Measurements from ENCODE around the gene HOXA6. TPM values are rescaled to one million over a fixed set of nuclear protein-coding genes. Genes with fewer than 3 reads are reported as not detected.

Gene HOXA6
- total RNA-seq, 2 donors from 2014 or later, result 10.9 to 29.6 TPM

GRCh38 chr7:27170426-27171324 lies 23.1 kb upstream of the HOXA6 start:
- H3K4me3 ChIP-seq, result peak overlapping the region; percentile 57
- no peak for TF ChIP-seq CTCF (IDR thresholded peaks at IDR 0.05)
- DNase-seq, result no peak
- H3K4me1 ChIP-seq, result no peaks in the 10 kb centered on the region
- intact Hi-C loops (cut with DNase I), result no loop called here
- no peaks in the 10 kb centered on the region for H3K9me3 ChIP-seq
- peaks cover 17% of the 10 kb centered on the region for H3K27me3 ChIP-seq
- peak overlapping the region; percentile 94 for H3K27ac ChIP-seq
- peak overlapping the region; percentile 91 to 98 for H3K9ac ChIP-seq (ENCODE audit: low read depth in 2 of 2, low read length in 2 of 2)
- no peaks in the 10 kb centered on the region for H3K36me3 ChIP-seq

GRCh38 chr7:27169658-27170425 lies 22.3 kb upstream of the HOXA6 start:
- H3K4me3 ChIP-seq, result peak overlapping the region; percentile 57
- no peaks in the 10 kb centered on the region for H3K4me1 ChIP-seq
- no peak for TF ChIP-seq CTCF (IDR thresholded peaks at IDR 0.05)
- no peak for DNase-seq
- peaks cover 17% of the 10 kb centered on the region for H3K27me3 ChIP-seq
- H3K9ac ChIP-seq (ENCODE audit: low read depth in 2 of 2, low read length in 2 of 2), result peak overlapping the region; percentile 91 to 98
- intact Hi-C loops (cut with DNase I), result loop anchor here (5.0 kb wide), 1 partner anchor 1313 kb away; no protein-coding TSS in a partner anchor
- H3K27ac ChIP-seq, result peak overlapping the region; percentile 94
- H3K36me3 ChIP-seq, result no peaks in the 10 kb centered on the region
- H3K9me3 ChIP-seq, result no peaks in the 10 kb centered on the region

DNA sequence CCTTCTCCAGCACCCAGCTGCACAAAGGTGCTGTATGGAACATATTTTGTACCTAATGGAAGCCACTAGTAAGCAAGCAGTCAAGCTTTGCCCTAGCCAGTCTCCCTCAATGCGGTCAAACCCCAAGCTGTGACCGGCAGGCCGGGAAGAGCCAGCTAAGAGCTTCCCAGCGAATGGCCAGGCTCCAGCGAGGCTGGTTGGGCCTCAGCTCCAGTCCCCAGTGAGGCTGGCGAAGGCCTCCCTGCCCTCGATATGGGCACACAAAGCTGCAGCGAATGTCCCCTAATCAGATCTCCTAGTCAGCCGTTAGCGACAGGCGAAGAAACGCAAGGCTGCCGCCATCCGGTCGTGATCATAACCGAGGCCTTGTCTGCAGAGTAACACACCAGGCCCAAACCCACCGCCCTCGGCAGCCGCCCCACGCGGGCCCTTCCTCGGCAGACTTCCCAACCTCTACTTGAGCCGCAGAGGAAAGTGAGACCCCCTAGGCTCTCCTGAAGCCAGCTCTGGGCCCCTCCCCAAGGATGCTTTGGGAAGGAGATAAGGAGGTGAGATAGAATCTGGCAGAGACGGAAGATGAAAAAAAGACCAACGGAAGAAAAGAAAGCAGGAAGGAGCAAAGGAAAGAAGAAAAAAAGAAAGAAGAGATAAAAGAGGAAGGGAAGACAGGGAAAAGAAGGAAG lies 20.8 kb upstream of the HOXA6 start:
- H3K27ac ChIP-seq, result peak overlapping the region; percentile 94
- intact Hi-C loops (cut with DNase I), result loop anchor here (5.0 kb wide), 1 partner anchor 1311 kb away; no protein-coding TSS in a partner anchor
- H3K27me3 ChIP-seq, result peaks cover 8% of the 10 kb centered on the region
- no peak for TF ChIP-seq CTCF (IDR thresholded peaks at IDR 0.05)
- no peaks in the 10 kb centered on the region for H3K36me3 ChIP-seq
- H3K9ac ChIP-seq (ENCODE audit: low read depth in 2 of 2, low read length in 2 of 2), result peak overlapping the region; percentile 91 to 98
- H3K9me3 ChIP-seq, result no peaks in the 10 kb centered on the region
- H3K4me3 ChIP-seq, result peak overlapping the region; percentile 57
- no peaks in the 10 kb centered on the region for H3K4me1 ChIP-seq
- peak; percentile 76 for DNase-seq

GRCh38 chr7:27167916-27168264 lies 20.3 kb upstream of the HOXA6 start:
- Histone ChIP-seq H3K4me3 (peak overlapping the region; percentile 57), H3K9ac (ENCODE audit: low read depth in 2 of 2, low read length in 2 of 2) (peak overlapping the region; percentile 91 to 98), H3K27me3 (peaks cover 7% of the 10 kb centered on the region), H3K9me3 (no peaks in the 10 kb centered on the region), H3K36me3 (no peaks in the 10 kb centered on the region), H3K4me1 (no peaks in the 10 kb centered on the region), H3K27ac (peak overlapping the region; percentile 94)
- intact Hi-C loops (cut with DNase I), result loop anchor here (5.0 kb wide), 1 partner anchor 1311 kb away; no protein-coding TSS in a partner anchor
- no peak for DNase-seq
- no peak for TF ChIP-seq CTCF (IDR thresholded peaks at IDR 0.05)

All from colonic mucosa (tissue), 4 donors.